BLaER1 (cell line): Measurements from ENCODE around the gene EMID1.

Experiments
- H3K27ac ChIP-seq: shearing (Covaris generic); formaldehyde crosslinking; 2 replicates; pipeline ENCODE4 v1.8.1; 2022
- H3K27me3 ChIP-seq: shearing (Covaris generic); formaldehyde crosslinking; 2 replicates; pipeline ENCODE4 v1.8.1; 2022
- H3K36me3 ChIP-seq: shearing (Covaris generic); formaldehyde crosslinking; 2 replicates; pipeline ENCODE4 v1.8.1; 2022
- H3K4me1 ChIP-seq: shearing (Covaris generic); formaldehyde crosslinking; 2 replicates; pipeline ENCODE4 v1.8.1; 2022
- H3K4me2 ChIP-seq: shearing (Covaris generic); formaldehyde crosslinking; 2 replicates; pipeline ENCODE4 v1.8.1; 2022
- H3K4me3 ChIP-seq: shearing (Covaris generic); formaldehyde crosslinking; 2 replicates; pipeline ENCODE4 v1.8.1; 2022
- H3K9ac ChIP-seq: shearing (Covaris generic); formaldehyde crosslinking; 2 replicates; pipeline ENCODE4 v1.8.1; 2022
- H3K9me3 ChIP-seq: shearing (Covaris generic); formaldehyde crosslinking; 2 replicates; pipeline ENCODE4 v1.8.1; 2022
- H4K20me1 ChIP-seq: shearing (Covaris generic); formaldehyde crosslinking; 2 replicates; pipeline ENCODE4 v1.8.1; 2022
- Cebpa-rat ChIP-seq: shearing (Covaris generic); IDR thresholded peaks from 2 replicates; pipeline ENCODE4 v1.8.1; 2022

Gene EMID1

DNA sequence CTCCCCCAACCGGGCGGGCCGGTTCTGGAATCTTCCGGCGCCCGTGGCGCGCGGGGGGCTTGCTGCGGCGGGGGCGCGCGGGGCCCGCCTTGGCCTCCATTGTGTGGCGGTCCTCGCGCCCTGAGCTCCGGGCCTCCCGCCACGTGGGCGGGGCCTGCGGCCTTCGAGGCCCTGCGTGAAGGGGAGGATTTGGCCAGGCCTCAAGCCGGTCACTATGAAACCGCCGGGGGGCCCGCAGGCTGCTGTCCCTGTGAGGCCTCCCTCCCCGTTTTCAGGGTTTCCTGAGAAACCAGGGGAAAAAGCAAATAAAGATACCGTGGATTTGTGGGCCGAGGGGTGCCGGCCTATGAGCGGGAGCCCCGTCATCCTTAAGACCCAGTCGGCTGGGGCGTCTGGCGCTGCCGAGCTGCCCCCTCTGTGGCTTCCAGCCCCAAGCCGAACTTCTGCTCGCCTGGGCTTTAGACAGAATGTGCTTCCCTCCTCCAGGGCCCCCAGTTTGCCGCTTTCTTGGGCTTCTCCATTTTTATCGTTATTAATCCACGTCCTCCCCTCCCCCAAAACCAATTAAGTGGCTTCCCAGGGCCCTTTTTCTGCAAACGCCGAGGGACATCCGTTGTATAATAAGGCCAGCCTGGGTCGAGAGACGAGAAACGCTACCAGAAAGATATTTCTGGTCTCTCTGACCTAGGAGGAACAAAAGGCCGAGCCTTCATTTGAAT lies 63.0 kb downstream of the EMID1 start:
- Histone ChIP-seq H4K20me1 (peaks cover 62% of the 10 kb centered on the region), H3K4me1 (peaks cover 75% of the 10 kb centered on the region), H3K36me3 (peaks cover 70% of the 10 kb centered on the region)

DNA sequence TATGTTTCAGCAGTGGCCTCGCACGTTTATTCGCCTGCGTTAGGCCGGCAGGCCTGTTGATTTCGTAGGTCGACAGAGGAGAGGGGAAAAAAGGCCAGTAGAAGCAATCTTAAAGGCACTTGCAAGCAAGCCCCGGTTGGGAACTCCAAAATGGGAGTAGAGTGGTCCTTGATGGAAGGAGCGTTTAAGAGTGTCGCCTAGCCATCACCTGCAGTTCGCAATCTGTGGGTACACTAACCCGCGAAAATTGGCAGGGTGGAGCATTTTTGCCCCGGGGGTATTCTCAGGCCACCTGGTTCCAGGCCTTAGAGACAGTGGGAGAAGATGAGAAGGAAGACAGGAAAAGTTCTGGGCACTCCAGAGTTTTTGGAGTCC lies 63.5 kb downstream of the EMID1 start:
- Histone ChIP-seq H3K27me3 (no peaks in the 10 kb centered on the region), H4K20me1 (peaks cover 62% of the 10 kb centered on the region), H3K4me2 (peak overlapping the region; percentile 98), H3K9me3 (no peaks in the 10 kb centered on the region), H3K36me3 (peaks cover 70% of the 10 kb centered on the region), H3K27ac (peak overlapping the region; percentile 100), H3K4me1 (peaks cover 69% of the 10 kb centered on the region), H3K9ac (peak overlapping the region; percentile 100), H3K4me3 (peak overlapping the region; percentile 87)
- TF ChIP-seq Cebpa-rat, result no peak

More for the DNA sequence above, 63.0 kb downstream of the EMID1 start:
- H3K27me3 ChIP-seq, result no peaks in the 10 kb centered on the region
- H3K9ac ChIP-seq, result peak overlapping the region; percentile 100
- H3K4me3 ChIP-seq, result peak overlapping the region; percentile 87
- H3K9me3 ChIP-seq, result no peaks in the 10 kb centered on the region
- H3K4me2 ChIP-seq, result peak overlapping the region; percentile 98
- H3K27ac ChIP-seq, result peak overlapping the region; percentile 100
- no peak for TF ChIP-seq Cebpa-rat

GRCh38 chr22:29269731-29270474 lies 64.2 kb downstream of the EMID1 start:
- TF ChIP-seq Cebpa-rat, result no peak
- no peaks in the 10 kb centered on the region for H3K27me3 ChIP-seq
- peak overlapping the region; percentile 98 for H3K4me2 ChIP-seq
- H3K4me1 ChIP-seq, result peaks cover 64% of the 10 kb centered on the region
- peak overlapping the region; percentile 100 for H3K9ac ChIP-seq
- peak overlapping the region; percentile 87 for H3K4me3 ChIP-seq
- H3K36me3 ChIP-seq, result peaks cover 70% of the 10 kb centered on the region
- no peaks in the 10 kb centered on the region for H3K9me3 ChIP-seq
- peak overlapping the region; percentile 100 for H3K27ac ChIP-seq
- peaks cover 66% of the 10 kb centered on the region for H4K20me1 ChIP-seq

GRCh38 chr22:29270475-29271271 lies 65.0 kb downstream of the EMID1 start:
- H3K36me3 ChIP-seq, result peaks cover 70% of the 10 kb centered on the region
- no peaks in the 10 kb centered on the region for H3K9me3 ChIP-seq
- H3K27ac ChIP-seq, result peak overlapping the region; percentile 100; the same call in 1 of the 2 replicates
- peak overlapping the region; percentile 98 for H3K4me2 ChIP-seq
- H3K4me1 ChIP-seq, result peaks cover 56% of the 10 kb centered on the region
- H3K27me3 ChIP-seq, result no peaks in the 10 kb centered on the region
- no peak for TF ChIP-seq Cebpa-rat
- H3K9ac ChIP-seq, result peak overlapping the region; percentile 100
- peaks cover 74% of the 10 kb centered on the region for H4K20me1 ChIP-seq
- H3K4me3 ChIP-seq, result peak overlapping the region; percentile 87

- Histone ChIP-seq H3K27ac (no peak overlapping the region), H4K20me1 (peaks cover 93% of the 10 kb centered on the region), H3K4me2 (peak overlapping the region; percentile 98; the same call in 1 of the 2 replicates), H3K9me3 (no peaks in the 10 kb centered on the region), H3K9ac (no peak overlapping the region), H3K36me3 (peaks cover 85% of the 10 kb centered on the region), H3K27me3 (no peaks in the 10 kb centered on the region), H3K4me3 (no peak overlapping the region), H3K4me1 (peaks cover 49% of the 10 kb centered on the region)
- no peak for TF ChIP-seq Cebpa-rat
Measured at GRCh38 chr22:29272624-29273023, 66.9 kb downstream of the EMID1 start.

- Histone ChIP-seq H3K9me3 (no peaks in the 10 kb centered on the region), H3K4me2 (no peak overlapping the region), H3K9ac (no peak overlapping the region), H3K4me3 (no peak overlapping the region), H3K36me3 (peaks cover 100% of the 10 kb centered on the region), H4K20me1 (peaks cover 100% of the 10 kb centered on the region), H3K27me3 (no peaks in the 10 kb centered on the region), H3K4me1 (peaks cover 41% of the 10 kb centered on the region), H3K27ac (no peak overlapping the region)
- no peak for TF ChIP-seq Cebpa-rat
Measured at GRCh38 chr22:29275167-29275566, 69.5 kb downstream of the EMID1 start.

DNA sequence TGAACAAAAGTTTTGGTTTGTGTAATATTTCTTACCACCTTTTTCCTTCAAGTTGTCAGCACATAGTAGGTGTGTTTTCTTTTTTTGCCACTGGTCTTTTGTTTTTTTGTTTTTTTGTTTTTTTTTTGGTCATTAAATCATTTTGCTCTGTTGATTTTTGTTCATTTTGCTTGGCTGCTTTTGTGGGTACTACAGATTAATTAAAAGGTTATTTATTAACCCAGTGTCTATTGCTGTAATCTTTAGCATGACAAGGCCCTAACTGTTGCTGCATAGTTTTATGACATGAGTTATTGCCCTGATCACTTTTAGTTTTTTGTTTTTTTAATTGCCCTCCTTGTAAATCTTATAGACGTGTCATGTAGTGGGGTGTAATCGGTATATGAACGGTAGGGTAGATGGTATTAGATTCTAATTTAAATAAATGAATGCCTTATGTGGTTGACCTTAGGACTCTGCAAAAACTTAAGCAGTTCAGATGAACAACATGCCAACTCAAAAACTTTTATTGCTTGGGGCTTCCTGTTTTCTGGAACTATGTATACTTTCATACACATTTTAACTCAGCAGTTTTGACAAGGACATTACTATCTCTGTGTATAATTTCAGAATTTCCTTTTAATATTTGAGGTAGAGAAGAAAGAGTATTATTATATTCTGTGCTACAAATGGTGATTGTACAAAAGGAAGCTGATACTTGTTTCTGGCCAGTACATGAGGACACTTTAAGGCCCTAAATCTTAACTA lies 70.3 kb downstream of the EMID1 start:
- H3K9ac ChIP-seq, result no peak overlapping the region
- no peaks in the 10 kb centered on the region for H3K9me3 ChIP-seq
- H3K4me1 ChIP-seq, result peaks cover 32% of the 10 kb centered on the region
- H3K27ac ChIP-seq, result no peak overlapping the region
- no peaks in the 10 kb centered on the region for H3K27me3 ChIP-seq
- no peak for TF ChIP-seq Cebpa-rat
- no peak overlapping the region for H3K4me2 ChIP-seq
- H3K36me3 ChIP-seq, result peaks cover 100% of the 10 kb centered on the region
- no peak overlapping the region for H3K4me3 ChIP-seq
- H4K20me1 ChIP-seq, result peaks cover 100% of the 10 kb centered on the region

- Histone ChIP-seq H3K4me1 (peaks cover 13% of the 10 kb centered on the region), H3K27me3 (no peaks in the 10 kb centered on the region), H3K4me3 (no peak overlapping the region), H3K4me2 (no peak overlapping the region), H3K36me3 (peaks cover 100% of the 10 kb centered on the region), H3K9me3 (no peaks in the 10 kb centered on the region), H3K9ac (no peak overlapping the region), H4K20me1 (peaks cover 100% of the 10 kb centered on the region), H3K27ac (no peak overlapping the region)
- TF ChIP-seq Cebpa-rat, result no peak
Measured at GRCh38 chr22:29277927-29278326, 72.2 kb downstream of the EMID1 start.

GRCh38 chr22:29284196-29284595 lies 78.5 kb downstream of the EMID1 start:
- Histone ChIP-seq H3K9me3 (no peaks in the 10 kb centered on the region), H3K9ac (no peak overlapping the region), H3K36me3 (peaks cover 100% of the 10 kb centered on the region), H3K4me1 (no peaks in the 10 kb centered on the region), H3K4me2 (no peak overlapping the region), H4K20me1 (peaks cover 100% of the 10 kb centered on the region), H3K27me3 (no peaks in the 10 kb centered on the region), H3K4me3 (no peak overlapping the region), H3K27ac (no peak overlapping the region)
- TF ChIP-seq Cebpa-rat, result no peak
